ENCODE data around the gene SPATA18.

SPATA18 gene, protein sequence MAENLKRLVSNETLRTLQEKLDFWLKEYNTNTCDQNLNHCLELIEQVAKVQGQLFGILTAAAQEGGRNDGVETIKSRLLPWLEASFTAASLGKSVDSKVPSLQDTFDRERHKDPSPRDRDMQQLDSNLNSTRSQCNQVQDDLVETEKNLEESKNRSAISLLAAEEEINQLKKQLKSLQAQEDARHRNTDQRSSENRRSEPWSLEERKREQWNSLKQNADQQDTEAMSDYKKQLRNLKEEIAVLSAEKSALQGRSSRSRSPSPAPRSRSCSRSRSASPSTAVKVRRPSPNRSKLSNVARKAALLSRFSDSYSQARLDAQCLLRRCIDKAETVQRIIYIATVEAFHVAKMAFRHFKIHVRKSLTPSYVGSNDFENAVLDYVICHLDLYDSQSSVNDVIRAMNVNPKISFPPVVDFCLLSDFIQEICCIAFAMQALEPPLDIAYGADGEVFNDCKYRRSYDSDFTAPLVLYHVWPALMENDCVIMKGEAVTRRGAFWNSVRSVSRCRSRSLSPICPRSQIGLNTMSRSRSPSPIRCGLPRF

DNA sequence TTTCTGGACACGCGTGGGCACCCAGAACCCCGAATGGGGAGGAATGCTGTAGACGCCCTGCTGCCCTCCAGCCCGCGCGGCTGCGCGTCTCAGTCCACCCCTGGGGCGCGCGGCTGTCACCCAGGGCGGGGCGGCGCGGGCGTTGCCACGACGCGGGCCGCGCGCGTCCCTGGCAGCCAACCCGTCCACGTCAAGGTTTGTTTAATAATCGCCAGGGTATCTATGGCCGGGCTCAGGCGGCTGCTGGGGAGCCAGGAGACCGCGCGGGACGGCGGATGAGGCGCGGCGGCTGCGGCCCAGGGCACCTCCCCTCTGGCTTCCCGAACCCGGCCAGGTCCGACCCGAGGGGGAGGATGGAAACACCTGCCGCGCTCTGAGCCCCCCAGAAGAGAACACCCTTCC, at the start of gene SPATA18:
Gene SPATA18, plus strand, starts transcription at position 92 of the 402 bp plus-strand sequence. CDS start 401 bp downstream, outside the sequence.
- DNase-seq (ENCODE audit: low spot score), result peak; percentile 76

DNA sequence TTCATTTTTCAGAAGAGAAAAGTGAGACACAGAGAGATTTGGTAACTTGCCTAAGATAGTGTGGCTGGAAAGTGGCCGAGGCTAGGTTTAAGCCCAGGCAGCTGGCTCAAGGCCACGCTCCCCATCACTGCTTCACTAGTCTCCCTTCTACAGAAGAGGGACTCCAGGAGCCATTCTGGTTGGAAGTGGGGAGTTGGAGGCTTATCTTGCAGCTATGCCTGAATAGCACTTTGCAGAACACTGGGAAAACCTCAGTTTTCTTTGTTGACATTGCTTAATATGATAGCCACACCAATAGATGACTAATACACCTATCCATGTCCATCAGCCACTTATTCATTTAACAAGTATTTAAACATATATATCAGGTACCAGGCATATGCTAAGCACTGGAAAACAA, 49.5 kb upstream of the SPATA18 start:
- no peak for DNase-seq (ENCODE audit: low spot score)

DNA sequence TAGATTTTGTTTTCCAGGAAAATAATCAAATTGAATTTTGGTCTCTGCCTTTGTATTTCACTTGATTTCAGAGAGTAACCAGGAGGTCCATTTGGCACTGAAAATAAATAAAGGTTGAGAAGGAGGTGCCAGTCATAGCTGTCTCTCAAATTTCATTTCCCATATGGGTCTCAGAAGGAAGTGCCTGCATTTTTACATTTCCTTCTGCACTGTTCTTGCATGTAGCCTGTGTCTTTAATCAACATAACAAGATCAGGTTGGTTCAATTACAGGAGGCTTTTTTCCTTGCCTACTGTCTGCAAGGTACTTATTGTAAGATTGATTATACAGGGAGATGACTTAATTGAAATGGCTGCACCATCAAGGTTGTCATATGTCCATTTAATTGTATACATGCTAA, 46.7 kb upstream of the SPATA18 start:
- no peak for DNase-seq (ENCODE audit: low spot score)

DNA sequence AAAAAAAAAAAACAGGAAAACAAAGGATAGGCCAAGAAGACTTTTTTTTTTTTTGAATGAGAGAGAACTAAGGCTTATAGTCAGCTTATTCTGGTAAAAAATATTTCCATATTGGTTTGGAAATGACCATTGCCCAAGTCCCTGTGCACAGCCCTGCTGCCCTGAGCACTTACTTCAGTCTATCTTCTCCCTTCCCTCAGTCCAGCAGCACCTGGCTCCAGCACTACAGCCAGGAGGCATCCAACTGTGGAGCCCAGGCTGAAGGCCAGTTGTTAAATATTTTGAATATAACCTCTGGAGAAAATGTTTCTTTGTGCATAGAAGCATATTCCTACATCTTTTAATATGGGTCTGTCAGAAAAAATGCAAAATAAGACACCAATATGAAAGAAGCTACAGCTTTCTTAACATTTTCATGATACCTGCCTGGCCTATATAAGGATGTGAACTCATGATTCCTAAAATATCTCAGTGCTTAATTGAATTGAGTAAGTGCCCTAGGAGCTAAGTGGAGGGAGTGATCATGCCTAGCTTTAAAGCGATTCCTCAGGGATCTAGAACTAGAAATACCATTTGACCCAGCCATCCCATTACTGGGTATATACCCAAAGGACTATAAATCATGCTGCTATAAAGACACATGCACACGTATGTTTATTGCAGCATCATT, 45.4 kb upstream of the SPATA18 start:
- no peak for DNase-seq (ENCODE audit: low spot score)

DNA sequence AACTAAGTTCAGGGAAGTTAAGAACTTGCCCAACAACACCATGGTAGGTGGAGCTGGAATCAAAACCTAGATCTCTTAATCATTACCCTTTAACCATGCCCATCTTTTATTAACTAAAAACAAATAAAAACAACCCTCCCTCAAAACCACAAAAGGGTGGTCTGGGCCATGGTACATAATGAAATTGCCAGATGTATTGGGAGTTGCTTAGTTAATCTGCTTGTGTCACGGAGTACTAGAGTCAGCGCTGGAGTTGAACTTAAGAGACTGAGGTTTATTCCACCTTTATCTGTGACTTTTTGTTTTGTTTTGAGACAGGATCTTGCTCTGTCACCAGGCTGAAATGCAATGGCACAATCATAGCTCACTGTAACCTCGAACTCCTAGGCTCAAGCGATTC, 44.2 kb upstream of the SPATA18 start:
- DNase-seq (ENCODE audit: low spot score), result no peak

DNA sequence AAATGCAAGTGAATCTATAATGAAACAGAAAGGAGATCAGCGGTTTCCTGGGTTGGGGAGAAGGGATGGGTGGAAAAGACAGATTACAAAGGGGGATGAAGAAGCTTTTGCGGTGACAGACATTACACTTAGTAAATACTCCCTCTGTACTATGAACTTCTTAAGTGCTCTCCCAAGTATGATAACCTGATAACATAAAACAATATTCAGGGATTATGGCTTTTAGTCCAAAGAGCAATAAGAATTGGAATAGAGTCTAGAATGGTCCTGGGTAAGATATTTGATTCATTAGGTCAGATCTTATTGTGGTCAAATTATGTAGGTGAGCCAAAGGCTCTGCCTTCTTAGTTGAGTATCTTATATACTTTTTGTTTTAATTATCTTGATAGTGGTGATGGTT, 40.1 kb upstream of the SPATA18 start:
- DNase-seq (ENCODE audit: low spot score), result no peak

DNA sequence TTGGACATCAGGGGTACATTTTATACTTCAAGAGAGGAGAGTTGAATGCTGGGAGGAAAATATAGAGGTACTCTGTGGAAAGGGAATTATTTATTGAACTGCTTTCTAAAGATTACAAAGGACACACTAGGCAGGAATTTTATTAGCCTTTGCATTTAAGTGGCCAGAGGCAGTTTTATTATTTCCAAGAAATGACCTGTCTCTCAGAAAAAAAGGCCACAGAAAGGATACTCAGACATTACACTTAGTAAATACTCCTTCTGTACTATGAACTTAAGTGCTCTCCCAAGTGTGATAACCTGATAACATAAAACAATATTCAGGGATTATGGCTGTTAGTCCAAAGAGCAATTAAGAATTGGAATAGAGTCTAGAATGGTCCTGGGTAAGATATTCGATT, 38.5 kb upstream of the SPATA18 start:
- no peak for DNase-seq (ENCODE audit: low spot score)

DNA sequence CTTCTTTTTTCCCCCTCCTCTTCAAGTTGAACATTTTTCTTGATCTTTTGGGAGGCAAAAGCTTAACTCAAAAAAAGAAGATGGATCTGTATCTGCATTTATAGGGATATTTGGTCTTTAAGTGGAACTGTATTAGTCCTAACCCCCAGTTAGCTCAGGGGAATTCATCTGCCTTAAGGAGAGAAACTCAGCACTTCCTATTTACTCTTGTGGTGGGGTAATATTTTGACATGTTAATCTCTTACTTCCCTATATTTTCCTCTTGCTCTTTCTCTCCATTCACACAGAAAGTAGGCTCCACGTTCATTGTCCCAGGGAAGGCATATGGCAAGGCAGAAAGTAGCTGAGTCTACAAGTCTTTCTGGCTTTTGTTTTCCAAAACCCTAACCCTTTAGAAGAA, 36.2 kb upstream of the SPATA18 start:
- no peak for DNase-seq (ENCODE audit: low spot score)

DNA sequence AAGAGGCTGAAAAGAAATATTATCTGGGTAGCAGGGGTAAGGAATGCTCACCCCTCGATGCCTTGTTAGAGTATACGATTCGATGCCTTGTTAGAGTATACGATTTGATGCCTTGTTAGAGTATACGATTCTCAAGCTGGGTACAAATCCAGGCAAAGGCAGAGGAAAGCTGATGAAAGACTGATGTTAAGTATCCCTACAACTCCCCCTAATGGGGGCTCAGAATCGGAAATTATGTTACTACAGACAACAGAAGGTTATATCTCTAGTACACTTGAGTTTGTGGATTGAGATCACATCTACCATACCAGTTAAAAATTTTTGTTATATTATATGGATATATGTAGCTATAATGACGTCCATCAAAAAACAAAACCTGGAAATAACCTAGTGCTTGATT, 35.7 kb upstream of the SPATA18 start:
- no peak for DNase-seq (ENCODE audit: low spot score)

DNA sequence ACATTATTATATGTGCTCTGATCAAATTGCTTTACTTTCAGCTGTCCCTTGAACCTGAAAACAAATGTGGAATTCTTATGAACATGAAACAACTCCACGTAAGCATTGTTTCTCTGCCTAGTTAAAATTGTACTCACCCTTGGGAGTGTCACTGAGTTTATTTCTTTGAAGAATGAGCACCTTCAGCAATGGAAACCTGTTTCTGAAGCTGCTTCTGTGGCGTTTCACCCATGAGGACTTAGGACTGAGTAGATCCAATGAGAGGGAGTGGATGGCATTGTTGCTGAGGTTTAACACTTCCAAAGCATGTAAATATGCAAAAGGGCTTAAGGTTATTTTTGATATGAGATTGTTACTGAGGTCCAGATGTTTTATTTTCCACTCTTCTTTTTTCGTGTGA, 34.1 kb upstream of the SPATA18 start:
- DNase-seq (ENCODE audit: low spot score), result no peak

DNA sequence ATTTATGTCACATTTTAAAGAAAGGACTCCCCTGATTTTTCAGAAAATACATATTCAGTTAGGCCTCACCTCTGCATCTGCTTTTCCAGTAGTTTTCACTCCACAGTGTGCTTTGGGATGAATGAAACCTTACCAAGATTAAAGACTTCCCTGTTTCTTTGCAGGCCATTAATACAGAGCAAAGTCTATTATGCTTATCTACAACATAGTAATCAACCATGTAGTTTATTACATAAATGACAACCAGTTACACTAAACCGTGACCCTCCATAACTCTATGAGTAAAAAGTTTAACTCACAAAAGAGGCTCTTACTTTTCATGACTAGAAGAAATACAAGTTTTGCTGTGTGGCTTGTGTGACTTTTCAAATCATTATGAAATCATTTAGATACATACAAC, 33.3 kb upstream of the SPATA18 start:
- no peak for DNase-seq (ENCODE audit: low spot score)

DNA sequence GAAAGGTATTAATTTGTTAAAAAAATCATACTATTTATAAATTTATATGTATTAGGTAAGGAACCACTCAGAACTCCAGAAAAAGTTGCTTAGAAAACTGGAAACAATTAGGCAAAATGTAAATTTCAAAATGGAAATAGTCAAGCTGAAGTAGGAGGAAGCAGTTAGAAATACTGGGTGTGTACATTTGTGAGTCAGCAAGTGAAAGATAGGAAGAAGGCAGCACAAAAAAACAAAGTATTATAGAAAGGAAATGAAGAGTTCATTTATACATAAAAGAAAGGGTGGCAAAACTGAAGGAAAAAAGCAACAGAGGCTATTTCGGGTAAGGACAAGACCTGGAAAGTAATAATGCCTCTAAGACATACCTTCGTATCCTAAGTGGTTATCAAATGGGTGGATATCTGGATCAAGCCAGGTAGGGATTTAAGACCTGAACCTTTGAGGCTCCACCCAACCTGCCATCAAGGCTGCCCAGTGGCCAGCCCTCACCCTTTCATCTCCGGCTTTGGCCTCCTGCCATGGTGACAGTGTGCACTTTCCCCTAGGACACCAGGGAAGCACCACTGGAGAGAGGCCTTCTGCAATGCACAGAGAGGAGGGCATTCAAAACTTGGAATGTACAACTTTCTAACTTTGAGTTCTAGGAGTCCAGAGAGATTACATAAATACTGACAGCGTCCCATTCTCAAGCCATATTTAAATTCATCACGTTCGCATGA, 31.0 kb upstream of the SPATA18 start, which contains the start of gene LRRC66:
Gene LRRC66, minus strand, starts transcription at position 428 of the 722 bp plus-strand sequence. CDS start 2,750 bp downstream, outside the sequence.
- no peak for DNase-seq (ENCODE audit: low spot score)

DNA sequence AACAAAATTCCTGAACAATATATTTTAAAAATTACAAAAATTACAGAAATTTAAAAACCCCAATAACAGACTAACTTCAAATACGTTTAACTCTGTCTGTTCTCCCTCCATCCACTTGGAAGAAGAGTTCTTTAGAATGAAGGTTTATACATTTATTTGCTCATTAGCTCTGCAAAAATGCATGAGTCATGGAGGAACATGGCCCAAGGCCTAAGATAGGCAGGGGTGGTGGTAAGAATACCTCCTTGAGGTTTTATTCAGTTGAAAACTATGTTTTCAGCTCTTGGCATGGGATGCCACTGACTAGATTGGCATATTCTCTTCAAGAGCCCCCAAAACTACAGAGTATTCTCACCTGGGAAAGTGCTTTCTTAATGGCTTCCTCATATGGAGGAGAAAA, 22.1 kb upstream of the SPATA18 start:
- DNase-seq (ENCODE audit: low spot score), result peak; percentile 68

DNA sequence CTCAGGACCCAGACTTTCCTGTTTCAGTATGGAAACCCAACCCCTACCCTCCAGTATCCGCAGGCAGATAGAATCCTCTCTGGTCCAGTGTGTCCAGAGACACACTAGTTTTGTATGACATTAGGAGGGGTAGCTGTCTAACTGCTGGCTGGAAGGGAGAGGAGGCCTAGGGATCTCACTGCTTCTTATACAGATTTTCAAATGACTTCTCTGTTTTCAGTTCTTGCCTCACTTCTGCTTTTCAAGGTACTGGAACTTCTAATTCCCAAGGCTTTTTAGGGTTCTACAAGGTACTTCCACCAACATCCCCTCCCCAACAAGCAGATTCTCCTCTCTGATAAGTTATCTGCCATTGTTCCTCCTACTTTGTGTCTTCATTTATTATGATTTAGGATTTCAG, 19.1 kb upstream of the SPATA18 start:
- no peak for DNase-seq (ENCODE audit: low spot score)

DNA sequence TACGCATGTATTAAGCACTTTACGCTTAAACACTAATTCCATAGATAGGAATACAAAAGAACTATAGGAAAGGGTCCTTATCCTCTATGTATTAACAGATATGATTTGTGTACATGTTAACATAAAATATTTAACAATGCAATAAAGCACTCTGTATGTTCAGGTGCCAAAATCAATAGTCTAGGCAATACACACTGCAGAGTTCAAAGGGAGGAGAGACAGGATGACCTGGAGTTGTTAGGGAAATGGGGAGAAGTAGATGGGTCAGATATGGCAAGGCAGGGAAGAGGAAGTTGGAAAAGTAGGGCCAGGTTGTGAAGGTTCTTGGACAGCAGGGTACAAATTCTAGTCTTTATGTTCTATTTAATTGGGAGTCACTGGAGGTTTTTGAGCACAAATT, 15.9 kb upstream of the SPATA18 start:
- no peak for DNase-seq (ENCODE audit: low spot score)

DNA sequence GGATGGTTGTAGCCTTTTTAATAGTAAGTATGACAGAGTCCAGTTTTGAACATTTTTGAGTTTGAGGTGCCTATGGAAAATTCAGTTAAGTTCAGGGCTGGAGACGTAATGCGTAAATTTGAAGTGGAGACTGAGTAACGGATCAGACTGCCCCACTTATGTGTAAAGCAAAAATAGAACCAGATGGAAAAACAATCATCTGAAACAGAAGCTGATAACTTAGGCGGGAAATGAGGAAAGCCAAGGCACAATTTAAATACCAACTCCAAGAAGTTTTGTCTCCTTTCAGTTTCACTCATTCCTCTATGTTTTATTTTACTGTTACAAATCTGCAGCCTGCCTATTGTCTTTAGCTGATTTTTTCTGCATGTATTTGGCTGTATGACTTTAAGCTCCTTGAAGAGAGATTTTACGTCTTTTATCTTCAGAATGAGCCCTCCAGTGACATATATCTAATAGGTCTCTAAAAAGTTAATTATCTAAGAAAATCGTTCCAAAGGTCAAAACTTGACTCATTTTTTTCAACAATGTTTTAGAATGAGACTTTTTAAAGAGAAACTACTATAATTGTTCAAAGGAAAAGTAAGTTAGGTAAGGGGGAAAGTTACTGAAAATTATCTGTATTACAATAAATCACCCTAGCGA, 14.1 kb upstream of the SPATA18 start:
- DNase-seq (ENCODE audit: low spot score), result peak; percentile 36

DNA sequence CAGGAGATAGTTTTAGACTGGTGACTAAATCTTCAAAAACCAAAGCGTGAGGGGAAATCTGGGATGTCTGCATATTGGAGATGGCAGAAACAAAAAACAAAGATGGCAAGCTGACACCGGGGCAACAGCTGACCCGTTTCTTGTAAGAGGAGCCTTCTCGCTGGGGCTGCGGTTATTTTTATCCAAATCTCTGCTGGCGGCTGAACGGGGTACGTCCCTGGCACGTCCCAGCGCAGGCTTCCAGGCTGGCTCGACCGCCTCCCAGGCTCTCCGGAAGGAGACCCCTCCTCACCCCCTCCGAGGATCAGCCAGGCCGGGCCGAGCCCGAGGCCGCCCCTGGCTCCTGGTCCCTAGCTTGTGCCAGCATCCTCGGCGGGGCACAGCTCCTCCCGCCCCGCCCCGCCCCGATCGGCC, 13.4 kb upstream of the SPATA18 start:
- DNase-seq (ENCODE audit: low spot score), result peak; percentile 48

DNA sequence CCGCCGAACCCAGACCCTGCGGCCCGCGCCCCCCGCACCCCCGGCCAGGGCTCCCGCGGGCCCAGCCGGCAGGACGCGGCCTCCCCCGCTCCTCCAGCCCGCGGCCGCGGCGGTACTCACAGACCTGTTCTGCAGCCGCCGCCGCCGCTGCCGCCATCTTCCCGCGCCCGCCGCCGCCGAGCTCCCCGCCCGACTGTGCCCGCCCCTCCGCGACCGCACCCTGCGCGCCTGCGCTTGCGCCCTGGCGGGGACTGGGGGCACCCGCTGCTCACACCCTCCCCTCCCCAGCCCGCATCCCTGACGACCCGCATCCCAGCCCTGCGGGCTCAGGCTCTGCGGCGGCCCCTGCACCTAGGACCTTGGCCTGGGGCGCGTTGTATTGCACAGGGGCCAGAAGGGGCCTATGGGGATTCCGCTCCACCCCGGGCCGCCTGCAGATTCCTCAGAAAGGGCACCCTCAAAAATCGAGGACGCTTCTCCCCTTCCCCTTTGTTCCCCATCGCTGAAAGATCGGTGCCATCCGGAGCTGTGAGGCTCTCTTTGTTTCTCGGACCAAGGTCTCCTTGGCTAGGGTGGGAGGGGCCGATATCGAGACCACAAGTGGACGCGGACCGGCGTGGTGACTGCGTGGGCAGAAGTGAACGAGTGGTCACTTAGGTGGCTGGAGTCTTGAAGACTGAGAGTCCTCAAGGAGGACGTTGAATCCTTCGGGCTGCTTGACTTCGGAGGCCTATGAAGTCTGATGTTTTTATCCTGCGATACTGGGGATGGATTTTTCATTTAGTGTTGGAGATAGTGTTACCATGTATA, 12.8 kb upstream of the SPATA18 start, which contains the start of gene SGCB:
Gene SGCB, minus strand, starts transcription at position 197 of the 810 bp plus-strand sequence. Its CDS starts 40 bp downstream, at position 157.
- peak; percentile 88 for DNase-seq (ENCODE audit: low spot score)

DNA sequence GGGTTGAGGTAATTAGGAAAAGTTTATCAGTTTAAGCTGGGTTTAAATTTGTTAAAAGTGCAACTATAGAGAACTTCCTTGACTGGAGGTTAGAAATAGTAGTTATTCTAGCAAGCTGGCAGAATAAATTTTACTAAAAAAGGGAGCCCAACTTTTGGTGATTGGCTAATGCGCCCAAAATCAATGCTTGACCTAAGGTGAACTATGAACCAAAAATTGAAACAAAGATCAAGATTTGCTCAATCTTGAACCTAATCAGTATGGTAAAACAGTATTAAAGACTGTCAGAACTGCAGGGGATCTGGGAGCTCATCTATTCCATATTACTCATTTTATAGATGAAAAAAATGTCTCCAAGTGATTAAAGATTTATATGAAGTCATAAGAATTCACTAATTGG, 6.1 kb upstream of the SPATA18 start:
- no peak for DNase-seq (ENCODE audit: low spot score)

DNA sequence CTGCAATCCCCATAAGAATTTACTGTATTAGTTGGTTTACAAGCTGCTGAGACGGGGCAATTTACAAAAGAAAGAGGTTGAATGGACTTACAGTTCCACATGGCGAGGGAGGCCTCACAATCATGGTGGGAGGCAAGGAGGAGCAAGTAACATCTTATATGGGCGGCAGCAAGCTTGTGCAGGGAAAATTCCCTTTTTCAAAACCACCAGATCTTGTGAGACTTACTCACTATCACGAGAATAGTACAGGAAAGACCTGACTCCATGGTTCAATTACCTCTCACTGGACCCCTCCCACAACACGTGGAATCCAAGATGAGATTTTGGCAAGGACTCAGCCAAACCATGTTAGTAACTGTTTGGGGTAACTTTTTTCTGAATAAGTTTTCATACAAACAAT, 1.8 kb upstream of the SPATA18 start:
- DNase-seq (ENCODE audit: low spot score), result no peak
